OCI-LY3 (cell line): Measurements from ENCODE around the gene TCF12.

ENCODE experiments used
- EZH2phosphoT487 ChIP-seq: fragments of 200-600 bp; shearing (Covaris generic); IDR thresholded peaks from 2 replicates; pipeline ENCODE4 v1.6.1; 2018; ENCODE audit warnings: antibody characterized with exemption, mixed run types, low read depth
- TF ChIP-seq, protein P1 (sequence below): fragments of 200-600, 300-600 bp; sonication (generic); IDR thresholded peaks from 2 replicates; pipeline ENCODE4 v1.5.1; 2014; ENCODE audit warnings: antibody characterized with exemption, low read length, low read depth

DNA sequence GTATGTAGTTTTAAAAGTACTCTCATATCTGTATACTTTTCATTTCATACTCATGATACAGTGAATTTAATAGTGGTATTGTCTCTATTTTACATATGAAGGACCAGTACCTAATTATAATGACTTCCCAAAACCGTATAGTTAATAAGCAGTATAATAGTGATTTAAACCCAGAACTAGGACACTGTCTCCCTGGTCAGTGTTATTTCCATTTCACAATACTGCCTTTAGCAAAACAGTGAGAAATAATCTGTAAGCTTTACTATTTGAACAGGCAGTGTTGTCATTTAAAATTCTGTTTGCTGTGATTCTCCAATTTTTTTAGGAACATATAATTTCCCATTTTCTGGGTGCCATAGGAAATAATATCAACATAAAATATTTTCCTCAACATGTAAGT lies 116.2 kb downstream of the TCF12 start:
- TF ChIP-seq, protein P1, sequence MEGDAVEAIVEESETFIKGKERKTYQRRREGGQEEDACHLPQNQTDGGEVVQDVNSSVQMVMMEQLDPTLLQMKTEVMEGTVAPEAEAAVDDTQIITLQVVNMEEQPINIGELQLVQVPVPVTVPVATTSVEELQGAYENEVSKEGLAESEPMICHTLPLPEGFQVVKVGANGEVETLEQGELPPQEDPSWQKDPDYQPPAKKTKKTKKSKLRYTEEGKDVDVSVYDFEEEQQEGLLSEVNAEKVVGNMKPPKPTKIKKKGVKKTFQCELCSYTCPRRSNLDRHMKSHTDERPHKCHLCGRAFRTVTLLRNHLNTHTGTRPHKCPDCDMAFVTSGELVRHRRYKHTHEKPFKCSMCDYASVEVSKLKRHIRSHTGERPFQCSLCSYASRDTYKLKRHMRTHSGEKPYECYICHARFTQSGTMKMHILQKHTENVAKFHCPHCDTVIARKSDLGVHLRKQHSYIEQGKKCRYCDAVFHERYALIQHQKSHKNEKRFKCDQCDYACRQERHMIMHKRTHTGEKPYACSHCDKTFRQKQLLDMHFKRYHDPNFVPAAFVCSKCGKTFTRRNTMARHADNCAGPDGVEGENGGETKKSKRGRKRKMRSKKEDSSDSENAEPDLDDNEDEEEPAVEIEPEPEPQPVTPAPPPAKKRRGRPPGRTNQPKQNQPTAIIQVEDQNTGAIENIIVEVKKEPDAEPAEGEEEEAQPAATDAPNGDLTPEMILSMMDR, result no peak
- no peak for TF ChIP-seq EZH2phosphoT487
